Lower lobe of right lung (tissue), 2 donors: Measurements from ENCODE around the gene DUSP10. TPM values are rescaled to one million over a fixed set of nuclear protein-coding genes. Genes with fewer than 3 reads are reported as not detected.

Experiments
- ATAC-seq, 2 donors: fragments of 200-7000 bp; cut with Tn5 transposase; one replicate each; pipeline ENCODE4 v1.9.1; 2020 to 2022; ENCODE audit warnings: mild to moderate bottlenecking in 2 of 2, moderate library complexity in 2 of 2
- DNase-seq: peaks from one replicate; pipeline ENCODE4 v3.0.0-alpha.2; 2020
- H3K27ac ChIP-seq: fragments of 200-600 bp; one replicate; pipeline ENCODE4 v1.8.0; 2022
- H3K27me3 ChIP-seq: fragments of 200-600 bp; one replicate; pipeline ENCODE4 v1.8.0; 2022; ENCODE audit warnings: low read depth
- H3K36me3 ChIP-seq: fragments of 200-600 bp; one replicate; pipeline ENCODE4 v1.8.0; 2022; ENCODE audit warnings: mild to moderate bottlenecking
- H3K4me1 ChIP-seq: fragments of 200-600 bp; one replicate; pipeline ENCODE4 v1.8.0; 2022
- H3K4me3 ChIP-seq: fragments of 200-600 bp; one replicate; pipeline ENCODE4 v1.8.0; 2022; ENCODE audit warnings: mild to moderate bottlenecking
- H3K9me3 ChIP-seq: fragments of 200-600 bp; one replicate; pipeline ENCODE4 v1.8.0; 2022
- intact Hi-C: fragments of 100-400 bp; cut with DNase I; formaldehyde crosslinking; loops from one replicate; pipeline ENCODE4 v1.11.0; 2022
- total RNA-seq: library from RNA; stranded (reverse); fragmentation: NEBNext Ultra II Directional; extraction: Animal tissue kit (Norgen Biotek cat#: 25700); gene quantifications from one replicate; pipeline ENCODE4 v1.2.1, GENCODE V29; 2021
- TF ChIP-seq, protein P1 (sequence below): fragments of 200-600 bp; IDR thresholded peaks from one replicate; pipeline ENCODE4 v1.8.0; 2022; ENCODE audit warnings: antibody characterized with exemption, mild to moderate bottlenecking
- donor health status: DM: no; HTN: yes; CAD: no; lungs with severe emphysema.

Gene DUSP10
- total RNA-seq, 1 donor from 2014 or later: 8.7 TPM

DNA sequence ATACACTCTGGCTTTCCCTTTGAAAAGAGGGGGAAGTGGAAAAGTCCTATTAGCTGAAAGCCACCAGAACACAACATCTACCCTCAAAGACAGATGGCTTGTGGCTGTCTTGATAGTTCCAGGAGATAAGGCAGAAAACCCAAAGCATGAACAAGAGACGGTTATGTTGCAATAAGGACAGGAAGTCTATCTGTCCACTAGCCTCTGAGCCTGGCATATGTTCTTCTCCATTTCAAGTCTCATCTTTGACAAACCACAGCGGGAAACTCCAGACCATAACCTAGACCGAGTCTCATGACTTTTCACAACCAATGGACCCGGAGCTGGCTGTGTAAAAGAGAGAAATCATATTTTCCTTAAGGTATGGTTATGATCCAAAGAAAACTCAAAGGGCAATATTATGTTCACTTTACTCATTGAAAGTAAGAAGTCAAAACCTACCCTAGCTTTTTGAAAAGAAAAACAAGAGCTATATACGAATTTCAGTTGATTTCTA is 33.8 kb downstream of the DUSP10 start:
- ATAC-seq (peak; percentile 64 to 81), DNase-seq (no peak)
- Histone ChIP-seq H3K4me3 (no peak overlapping the region), H3K4me1 (peaks cover 52% of the 10 kb centered on the region), H3K36me3 (peaks cover 16% of the 10 kb centered on the region), H3K9me3 (no peaks in the 10 kb centered on the region), H3K27me3 (no peaks in the 10 kb centered on the region), H3K27ac (peak overlapping the region; percentile 47)
- intact Hi-C loops: no loop called here
- TF ChIP-seq, protein P1, sequence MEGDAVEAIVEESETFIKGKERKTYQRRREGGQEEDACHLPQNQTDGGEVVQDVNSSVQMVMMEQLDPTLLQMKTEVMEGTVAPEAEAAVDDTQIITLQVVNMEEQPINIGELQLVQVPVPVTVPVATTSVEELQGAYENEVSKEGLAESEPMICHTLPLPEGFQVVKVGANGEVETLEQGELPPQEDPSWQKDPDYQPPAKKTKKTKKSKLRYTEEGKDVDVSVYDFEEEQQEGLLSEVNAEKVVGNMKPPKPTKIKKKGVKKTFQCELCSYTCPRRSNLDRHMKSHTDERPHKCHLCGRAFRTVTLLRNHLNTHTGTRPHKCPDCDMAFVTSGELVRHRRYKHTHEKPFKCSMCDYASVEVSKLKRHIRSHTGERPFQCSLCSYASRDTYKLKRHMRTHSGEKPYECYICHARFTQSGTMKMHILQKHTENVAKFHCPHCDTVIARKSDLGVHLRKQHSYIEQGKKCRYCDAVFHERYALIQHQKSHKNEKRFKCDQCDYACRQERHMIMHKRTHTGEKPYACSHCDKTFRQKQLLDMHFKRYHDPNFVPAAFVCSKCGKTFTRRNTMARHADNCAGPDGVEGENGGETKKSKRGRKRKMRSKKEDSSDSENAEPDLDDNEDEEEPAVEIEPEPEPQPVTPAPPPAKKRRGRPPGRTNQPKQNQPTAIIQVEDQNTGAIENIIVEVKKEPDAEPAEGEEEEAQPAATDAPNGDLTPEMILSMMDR: no peak

DNA sequence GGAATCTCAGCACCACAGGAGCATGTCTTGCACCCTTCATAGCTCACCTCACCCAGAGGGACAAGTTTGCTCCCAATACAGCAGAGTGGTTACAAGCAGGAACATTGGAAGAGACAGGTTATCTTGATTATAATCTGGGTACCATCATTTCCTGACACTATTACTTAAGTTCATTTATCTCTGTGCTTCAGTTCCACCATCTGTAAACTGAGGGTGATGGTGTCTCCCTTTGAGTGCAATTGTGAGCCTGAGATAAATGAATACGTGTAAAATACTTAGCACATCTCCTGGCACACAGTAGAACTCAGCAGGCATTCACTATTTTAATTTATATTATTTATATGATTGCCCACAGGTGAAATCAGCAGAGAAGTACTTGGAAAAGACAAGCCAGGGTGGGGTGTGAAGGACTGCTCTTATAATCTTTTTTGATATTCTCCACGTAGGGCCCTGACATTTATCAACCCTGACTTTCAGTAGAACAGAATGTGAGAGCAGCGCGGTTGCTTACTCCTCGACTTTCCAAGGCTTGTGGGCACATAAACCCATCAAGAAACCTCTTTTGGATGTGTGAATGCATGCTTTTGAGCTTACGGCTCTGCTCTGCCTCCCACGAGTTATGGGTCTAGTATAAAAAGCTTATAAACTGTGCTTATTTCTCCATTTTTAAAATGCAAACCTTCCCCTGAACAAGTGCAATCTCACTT is 34.9 kb downstream of the DUSP10 start:
- no peak for ATAC-seq
- no peak overlapping the region for H3K27ac ChIP-seq
- intact Hi-C loops: no loop called here
- H3K27me3 ChIP-seq: no peaks in the 10 kb centered on the region
- TF ChIP-seq, protein P1: no peak
- no peaks in the 10 kb centered on the region for H3K9me3 ChIP-seq
- H3K4me3 ChIP-seq: no peak overlapping the region
- H3K4me1 ChIP-seq: peaks cover 46% of the 10 kb centered on the region
- H3K36me3 ChIP-seq: peaks cover 23% of the 10 kb centered on the region
- no peak for DNase-seq

DNA sequence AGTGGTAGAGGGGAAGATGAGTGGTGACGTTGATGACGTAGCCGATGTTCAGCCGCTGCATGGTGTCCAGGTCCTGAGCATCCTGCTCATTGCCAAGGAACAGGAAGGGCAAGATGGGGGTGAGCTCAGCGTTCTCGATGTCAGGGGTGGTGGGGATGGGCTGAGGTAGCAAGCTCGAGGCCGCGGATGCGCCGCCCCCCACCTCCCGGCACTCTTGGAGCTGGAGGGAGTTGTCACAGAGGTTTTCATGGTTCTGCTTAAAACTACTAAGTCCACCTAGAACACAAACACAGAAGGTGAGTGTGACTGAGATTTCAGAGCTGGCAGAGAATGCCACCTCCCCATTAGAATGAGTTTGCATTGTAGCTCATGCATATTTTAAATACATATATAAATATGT is 35.7 kb downstream of the DUSP10 start:
- intact Hi-C loops: no loop called here
- Histone ChIP-seq H3K9me3 (no peaks in the 10 kb centered on the region), H3K27ac (no peak overlapping the region), H3K27me3 (no peaks in the 10 kb centered on the region), H3K4me3 (no peak overlapping the region), H3K36me3 (peaks cover 28% of the 10 kb centered on the region), H3K4me1 (peaks cover 38% of the 10 kb centered on the region)
- TF ChIP-seq, protein P1: no peak
- DNase-seq (no peak), ATAC-seq (no peak)

DNA sequence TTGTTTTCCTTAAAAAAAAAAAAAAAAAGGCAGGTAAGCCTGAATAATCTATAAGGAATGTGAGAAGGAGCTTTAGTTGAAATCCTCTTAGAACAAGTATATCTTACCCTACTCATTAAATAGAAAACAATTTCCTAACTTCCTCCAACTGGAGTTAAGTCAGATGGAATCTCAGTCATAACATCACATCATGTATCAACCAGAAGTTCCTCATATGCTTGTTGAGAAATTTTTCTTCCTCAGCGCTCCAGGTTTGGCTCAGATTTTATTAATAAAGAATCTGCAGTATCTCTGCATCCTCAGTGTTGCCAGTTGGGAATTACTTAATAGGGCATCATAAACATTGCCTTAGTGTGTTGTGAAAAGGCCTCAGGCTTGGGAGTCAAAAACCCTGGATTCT is 37.6 kb downstream of the DUSP10 start:
- TF ChIP-seq, protein P1: no peak
- Histone ChIP-seq H3K27me3 (no peaks in the 10 kb centered on the region), H3K4me3 (no peak overlapping the region), H3K27ac (no peak overlapping the region), H3K9me3 (no peaks in the 10 kb centered on the region), H3K4me1 (peaks cover 30% of the 10 kb centered on the region), H3K36me3 (peaks cover 28% of the 10 kb centered on the region)
- DNase-seq: no peak
- no peak for ATAC-seq
- intact Hi-C loops: no loop called here

DNA sequence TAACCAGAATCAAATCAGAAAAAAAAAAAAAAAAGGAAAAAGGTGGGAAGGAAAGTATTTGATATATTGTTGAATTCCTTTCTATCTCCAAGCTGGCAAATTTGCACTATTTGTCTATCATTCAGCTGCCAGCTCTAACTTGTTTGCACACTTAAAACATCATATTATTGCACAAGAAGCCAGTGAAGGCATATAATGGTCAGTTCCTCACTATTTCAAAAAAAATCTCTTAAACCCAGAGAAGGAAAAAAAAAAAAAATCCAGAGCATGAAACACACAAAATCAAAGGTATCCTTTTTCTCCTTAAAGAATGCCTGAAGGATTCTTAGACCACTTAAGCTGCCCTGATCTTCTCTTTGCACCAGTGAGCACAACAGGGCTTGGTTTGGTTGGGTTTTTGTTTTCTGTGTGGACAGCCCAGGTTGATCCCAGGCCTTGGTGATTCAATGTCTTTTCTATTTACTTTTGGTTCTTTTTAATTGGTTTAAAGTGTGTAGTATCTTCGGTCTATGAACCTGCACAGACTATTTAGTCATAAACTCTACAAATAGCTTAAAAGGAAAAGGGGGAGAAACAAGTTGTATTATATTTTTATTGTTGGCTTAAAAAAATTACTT is 40.2 kb downstream of the DUSP10 start:
- no peak overlapping the region for H3K27ac ChIP-seq
- H3K9me3 ChIP-seq: no peaks in the 10 kb centered on the region
- DNase-seq (no peak), ATAC-seq (no peak)
- H3K27me3 ChIP-seq: no peaks in the 10 kb centered on the region
- peaks cover 28% of the 10 kb centered on the region for H3K36me3 ChIP-seq
- H3K4me1 ChIP-seq: peaks cover 9% of the 10 kb centered on the region
- TF ChIP-seq, protein P1: no peak
- H3K4me3 ChIP-seq: no peak overlapping the region
- intact Hi-C loops: no loop called here
